Activated T-cell treated with anti-CD3 and anti-CD28 coated beads for 24 hours (primary cell): Measurements from ENCODE around the gene SLA2.
A peak's percentile ranks its signal among the peaks of the same experiment; 100 is the strongest.
"Not testable (repeated sequence)": the region's sequence is repeated elsewhere in the genome, so short reads cannot be mapped to it uniquely, and the experiment has no call there.

Experiments used
- DNase-seq: peaks from one replicate; pipeline ENCODE4 v3.0.0-alpha.2; 2020; ENCODE audit warnings: low read depth

SLA2 gene

DNA sequence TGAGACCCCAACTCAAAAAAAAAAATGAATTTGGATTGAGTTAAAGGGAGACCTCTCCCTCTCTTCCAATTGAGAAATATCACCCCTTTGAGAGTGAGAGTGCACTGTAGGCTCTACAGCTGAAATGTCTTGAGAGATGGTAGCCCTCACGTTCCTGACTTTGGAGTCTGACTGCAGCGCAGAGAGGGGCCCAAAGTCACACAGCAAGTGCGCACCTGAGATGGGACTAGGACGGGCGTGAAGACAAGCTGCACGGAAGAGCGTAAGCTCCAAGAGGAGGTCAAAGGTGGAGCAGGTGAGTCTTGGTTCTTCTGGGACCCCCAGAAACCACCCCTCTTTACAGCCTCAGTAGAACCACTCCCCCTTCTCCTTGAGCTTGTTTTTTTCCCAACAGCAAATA is 643 bp downstream of the SLA2 start:
- DNase-seq: no peak

DNA sequence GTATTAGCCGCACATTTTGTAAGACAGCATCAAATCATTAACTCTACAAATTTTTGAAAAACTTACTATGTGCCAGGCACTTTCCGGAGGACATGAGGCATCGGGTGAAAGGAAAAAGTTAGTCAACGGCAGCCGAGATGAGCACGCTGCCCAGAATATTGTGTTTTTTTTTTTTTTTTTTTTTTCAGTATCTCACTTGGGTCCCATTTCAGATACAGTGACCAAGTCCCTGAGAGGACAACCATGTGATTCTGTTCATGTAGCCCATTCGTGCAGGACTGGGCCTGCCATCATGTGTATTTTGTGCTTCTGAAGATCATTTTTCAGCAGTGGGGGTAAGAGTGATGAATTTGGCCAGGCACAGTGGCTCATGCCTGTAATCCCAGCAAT is 1.3 kb downstream of the SLA2 start:
- peak; percentile 50 for DNase-seq

DNA sequence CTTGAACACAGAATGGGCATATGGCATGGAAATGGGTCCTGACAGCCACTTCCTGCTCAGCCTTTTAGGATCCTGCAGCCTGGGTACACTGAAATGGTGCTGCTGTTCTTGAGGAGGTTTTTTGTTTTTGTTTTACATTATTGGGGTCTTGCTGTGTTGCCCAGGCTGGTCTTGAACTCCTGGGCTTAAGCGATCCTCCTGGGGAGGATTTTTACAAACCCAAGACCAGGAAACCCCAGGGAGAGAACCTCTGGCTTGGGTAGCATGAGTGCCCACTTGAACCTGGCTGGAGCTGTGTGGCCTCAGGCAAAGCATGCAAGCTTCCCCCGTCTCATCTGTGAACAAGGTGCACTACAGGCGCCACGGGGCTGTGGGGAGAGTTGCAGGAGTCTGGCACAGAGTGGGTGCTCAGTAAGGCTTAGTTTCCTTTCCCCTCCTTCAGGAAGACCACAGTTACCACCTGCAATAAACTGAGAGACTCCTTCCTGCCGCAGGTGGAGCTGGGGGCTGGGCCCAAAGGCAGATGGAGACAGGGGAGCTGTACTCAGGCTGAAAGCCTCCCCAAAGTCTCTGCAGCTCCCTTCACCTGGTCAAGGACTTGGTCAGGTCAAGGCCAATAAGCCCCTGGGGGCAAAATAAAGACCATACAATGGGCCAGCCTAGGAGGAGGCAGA is 1.8 kb downstream of the SLA2 start:
- peak; percentile 56 for DNase-seq

DNA sequence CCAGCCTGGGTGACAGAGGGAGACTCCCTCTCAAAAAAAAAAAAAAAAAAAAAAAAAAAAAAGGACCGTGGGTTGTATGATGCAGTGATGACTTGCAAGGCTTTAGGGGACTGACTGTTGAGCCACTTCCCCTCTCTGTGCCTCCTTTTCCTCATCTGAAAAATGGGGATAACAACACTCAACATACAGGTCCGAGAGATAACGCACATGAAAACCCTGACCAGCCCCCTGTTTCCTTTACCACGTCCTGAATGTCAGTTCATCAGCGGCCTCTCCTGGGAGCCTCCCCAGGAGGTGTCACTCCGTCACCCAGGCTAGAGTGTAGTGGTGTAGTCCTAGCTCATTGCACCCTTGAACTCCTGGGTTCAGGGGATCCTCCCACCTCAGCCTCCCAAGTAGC is 3.9 kb downstream of the SLA2 start:
- DNase-seq: no peak

DNA sequence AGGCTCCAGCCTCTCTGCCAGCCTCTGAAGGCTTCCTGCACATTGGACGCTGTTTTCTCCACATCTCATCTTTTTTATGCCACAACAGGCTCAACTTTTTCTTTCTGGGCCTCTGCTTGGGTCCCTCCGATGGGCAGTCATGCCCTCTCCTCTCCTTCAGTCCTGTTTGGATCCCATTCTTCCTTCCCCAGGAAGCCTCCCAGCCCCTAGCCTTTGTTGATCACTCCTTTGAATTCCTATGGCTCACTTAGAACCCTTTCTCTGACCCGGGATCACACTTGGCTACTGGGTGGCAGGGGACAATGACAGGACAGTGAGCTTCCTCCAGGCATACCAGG is 4.5 kb downstream of the SLA2 start:
- DNase-seq: no peak

DNA sequence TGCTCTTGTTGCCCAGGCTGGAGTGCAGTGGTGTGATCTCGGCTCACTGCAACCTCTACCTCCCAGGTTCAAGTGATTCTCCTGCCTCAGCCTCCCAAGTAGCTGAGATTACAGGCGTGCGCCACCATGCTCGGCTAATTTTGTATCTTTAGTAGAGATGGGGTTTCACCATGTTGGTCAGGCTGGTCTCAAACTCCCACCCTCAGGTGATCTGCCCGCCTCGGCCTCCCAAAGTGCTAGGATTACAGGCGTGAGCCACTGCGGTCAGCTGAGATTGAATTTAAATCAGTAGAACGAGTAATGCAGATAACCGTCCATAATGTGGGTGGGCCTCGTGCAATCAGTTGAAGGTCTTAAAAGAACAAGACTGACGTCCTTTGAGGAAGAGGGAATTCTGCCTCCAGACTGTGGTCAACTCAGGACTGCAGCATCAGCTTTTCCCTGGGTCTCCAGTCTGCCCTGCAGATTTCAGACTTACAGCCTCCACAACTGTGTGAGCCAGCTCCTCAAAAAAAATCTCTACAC is 7.1 kb downstream of the SLA2 start:
- DNase-seq: not testable (repeated sequence)

DNA sequence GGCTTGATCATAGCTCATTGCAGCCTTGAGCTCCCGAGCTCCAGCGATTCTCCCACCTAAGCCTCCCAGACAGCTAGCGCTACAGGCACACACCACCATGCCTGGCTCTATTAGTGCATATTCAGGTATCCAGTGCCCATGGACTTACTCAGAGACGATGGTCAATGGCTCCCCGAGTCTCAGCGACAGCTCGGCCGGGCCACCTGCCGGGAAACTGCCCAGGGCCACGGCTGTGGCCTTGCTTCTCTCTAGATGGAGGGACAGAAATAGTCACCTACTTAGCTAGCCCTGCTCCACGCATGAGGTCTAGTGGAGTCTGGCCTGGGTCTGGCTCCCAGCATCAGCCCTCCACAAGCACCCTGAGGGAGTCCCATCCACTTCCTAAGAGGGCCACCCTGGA is 11.7 kb downstream of the SLA2 start:
- no peak for DNase-seq

DNA sequence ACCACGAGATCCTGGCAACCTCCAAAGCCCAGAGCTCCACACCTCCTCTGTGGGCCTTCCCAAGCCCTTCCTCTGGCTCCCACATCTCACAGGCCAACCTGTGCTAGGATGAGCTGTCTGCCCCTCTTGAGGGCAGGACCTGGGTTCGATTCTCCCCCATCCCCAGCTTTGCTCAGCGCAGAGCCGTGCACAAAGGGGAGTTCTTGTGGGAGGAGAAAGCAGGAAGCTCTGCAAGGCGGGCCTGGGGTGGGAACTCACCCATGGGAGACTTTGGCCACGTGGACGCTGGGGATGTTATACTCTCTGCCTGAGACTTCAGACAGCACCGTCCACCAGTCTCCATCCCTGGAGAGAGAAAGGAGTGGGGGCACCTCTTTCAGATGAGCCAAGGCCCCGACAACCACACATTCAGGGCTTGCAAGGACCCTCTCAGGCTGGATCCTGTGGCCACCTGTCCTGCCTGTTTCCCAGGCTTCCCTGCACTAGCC is 12.7 kb downstream of the SLA2 start:
- DNase-seq: no peak

DNA sequence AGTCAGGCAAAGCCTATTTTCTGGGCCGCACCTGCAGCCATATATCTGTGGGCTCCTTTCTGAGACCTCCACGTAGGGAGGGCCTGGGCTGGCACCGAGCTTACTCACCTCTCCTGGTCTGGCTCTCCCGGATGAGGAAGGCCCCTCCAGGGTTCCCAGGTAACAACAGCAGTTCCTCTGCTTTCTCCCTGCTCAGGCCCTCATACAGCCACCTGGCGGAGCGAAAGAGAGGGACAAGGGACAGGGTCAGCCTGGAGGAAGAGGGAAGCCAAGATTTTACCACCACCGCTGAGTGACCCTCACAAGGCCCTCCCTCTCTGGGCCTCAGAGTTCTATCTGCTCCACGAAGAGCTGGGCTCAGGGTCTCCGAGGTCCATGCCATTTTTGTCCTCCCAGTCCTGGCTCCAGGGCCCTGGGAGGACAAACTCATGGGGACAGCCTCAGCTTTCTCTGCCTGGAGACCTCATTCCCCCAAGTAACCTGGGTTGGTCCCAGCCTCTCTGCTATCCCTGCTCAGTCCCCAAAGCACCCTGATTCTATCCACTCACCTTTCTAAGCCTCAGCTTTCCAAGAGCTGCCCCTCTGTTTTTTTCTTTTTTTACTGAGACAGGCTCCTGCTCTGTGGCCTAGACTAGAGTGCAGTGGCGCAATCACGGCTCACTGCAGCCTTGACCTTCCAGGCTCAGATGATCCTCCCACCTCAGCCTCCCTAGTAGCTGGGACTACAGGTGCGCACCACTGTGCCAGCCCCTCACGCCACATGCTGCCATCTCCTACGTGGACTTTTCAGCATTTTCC is 13.3 kb downstream of the SLA2 start:
- no peak for DNase-seq

DNA sequence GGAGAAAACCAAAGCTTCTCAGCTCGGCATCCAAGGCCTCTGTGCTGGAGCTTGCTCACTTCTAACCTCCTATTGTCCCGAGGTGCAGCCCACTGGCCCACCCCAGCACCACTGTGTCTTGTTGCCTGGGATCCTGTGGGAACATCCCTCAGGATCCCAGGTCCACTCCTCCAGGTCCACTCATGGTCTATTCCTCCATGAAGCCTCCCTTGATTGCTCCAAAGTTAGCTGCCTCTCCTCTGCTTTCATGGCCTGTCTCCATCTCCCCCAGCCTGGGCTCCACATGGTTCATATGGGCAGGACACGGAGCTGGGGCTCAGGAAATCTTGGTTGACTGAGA is 13.9 kb downstream of the SLA2 start:
- DNase-seq: no peak

DNA sequence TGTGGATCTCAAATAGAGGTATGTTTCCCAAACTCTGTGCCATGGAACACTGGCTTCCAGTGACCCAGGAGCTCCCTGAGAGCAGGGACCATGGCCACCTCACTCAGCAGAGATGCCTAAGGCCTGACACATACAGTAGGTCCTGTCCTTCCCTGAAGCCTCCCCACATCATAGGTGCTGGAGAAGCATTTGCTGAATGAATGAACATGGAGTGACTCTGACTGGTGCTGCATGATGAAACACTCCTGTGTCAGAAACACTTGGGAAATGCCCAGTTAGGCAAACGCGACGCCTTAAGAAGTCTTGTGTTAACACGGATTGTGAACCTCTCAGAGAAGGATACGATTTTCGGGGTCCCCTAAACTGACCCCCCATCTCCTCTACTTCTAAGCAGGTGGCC is 14.3 kb downstream of the SLA2 start:
- no peak for DNase-seq

DNA sequence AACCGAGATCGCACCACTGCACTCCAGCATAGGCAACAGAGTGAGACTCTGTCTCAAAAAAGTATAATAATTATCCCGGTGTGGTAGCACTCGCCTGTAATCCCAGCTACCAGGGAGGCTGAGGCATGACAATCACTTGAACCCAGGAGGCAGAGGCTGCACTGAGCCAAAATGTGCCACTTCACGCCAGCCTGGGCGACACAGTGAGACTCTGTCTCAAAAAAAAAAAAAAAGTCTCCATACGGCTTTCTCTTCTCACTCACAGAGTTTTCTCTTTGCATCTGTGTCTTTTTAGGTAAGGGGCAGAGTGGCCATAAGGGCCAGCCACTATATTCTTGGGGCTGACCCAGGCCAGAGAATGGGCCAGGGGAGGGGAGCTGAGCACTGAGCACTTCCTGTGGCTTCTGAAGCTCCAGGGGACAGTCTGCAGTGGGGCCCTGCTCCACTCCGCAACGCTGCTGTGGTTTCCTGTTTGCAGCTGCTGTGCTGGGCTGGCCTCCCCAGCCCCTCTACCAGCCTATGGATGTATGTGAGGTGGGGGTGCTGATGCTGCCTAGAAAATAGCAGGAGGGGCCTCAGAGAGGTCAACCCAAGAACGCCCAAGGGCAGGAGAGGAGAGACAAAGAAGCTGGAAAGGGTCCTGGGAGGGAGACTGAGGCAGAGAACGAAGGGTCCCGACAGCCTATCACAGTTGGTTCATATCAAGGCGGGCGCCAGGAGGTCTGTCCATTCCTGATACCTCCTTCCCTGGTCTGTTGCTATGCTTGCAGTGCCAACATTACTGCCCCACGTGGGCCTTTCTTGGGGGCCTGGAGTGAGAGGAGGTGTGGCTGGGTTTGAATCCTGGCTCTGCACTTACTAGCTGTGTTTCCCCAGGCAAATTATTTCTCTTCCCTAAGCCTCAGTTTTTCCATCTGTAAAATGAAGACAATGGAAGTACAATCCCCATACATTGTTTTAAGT is 16.0 kb downstream of the SLA2 start:
- no peak for DNase-seq

DNA sequence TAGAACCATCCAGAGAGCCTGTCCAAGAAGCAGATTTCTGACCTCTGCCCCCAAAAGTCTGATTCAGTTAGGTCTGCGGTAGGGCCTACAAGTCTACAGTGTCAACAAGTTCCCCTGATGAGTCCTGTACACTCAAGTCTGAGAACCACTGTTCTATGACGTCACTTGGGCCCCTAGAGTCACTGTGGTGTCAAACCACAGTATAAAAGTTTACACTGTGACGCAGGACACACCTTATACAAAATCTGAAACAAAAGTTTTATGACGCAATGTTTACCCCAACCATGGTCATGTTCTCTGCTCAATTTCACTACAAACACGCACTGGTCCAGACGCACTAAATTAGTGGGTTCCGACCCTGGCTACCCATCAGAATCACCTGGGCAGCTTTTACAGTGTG is 17.9 kb downstream of the SLA2 start:
- DNase-seq: no peak

DNA sequence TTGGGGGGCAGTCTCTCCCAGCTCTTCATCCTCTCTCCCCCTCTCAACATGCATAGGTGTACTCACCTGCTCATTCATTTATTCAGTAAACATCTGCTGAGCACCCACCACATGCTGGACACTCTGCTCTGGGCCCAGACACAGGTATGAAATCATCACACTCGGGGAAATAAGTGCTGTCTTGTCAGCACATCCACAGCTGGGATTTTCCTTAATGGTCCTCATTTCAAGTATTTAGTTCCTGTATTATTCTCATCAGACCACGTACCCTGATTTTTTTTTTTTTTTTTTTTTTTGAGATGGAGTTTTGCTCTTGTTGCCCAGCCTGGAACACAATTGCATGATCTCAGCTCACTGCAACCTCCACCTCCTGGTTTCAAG is 21.1 kb downstream of the SLA2 start:
- no peak for DNase-seq

DNA sequence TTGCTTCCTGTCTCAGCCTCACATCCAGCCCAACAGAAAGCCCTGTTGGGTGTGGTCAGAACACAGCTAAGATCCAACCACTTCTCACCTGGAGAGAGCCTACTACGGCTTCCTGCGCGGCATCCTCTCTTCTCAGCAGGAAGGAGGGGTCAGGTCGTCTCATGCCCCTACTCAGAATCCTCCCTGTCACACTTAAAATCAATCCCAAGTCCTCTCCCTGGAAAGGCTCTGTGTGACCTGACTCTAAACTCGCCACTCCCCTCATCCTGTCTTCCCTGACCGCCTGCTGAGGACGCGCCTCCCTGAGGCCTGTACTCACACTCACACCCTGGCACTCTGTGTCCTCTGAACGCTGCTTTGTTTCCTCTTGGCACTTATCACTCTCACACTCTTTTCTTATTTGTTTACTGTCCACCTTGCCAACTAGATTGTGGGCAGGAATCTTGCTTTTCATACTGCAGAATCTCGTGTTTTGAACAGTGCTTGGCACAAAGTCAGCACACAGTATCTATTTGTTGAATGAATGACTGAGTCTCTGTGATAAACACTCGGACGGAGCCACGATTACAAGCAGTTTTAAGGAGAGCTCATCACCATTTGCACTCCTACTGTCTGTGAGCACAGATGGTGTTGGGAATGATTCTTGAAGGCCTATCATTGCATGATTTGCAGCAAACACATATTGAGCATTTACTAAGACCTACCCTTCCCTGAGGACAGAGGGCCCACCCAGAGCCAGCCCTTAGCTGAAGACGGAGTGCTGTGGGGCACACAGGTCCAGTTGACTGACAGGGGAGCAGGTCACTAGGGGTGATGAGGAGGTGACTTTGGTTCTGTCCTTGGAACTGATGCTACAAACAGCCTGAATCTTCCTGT is 21.7 kb downstream of the SLA2 start:
- DNase-seq: no peak

DNA sequence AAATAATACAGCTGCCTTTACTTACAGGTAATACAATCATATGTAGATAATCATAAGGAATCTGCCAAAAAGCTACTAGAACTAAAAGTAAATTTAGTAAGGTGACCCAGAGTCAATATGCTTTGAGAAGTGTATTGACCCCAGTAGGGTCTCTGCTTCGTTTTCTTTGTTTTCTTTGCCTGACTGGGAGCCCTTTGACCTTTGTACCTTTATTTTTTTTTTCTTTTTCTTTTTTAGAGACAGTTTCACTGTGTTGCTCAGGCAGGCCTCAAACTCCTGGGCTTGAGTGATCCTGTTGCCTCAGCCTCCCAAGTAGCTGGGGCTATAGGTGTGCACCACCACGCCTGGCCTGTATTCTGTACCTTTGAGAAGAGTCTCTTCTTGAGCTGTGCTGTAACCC is 22.6 kb downstream of the SLA2 start:
- no peak for DNase-seq

DNA sequence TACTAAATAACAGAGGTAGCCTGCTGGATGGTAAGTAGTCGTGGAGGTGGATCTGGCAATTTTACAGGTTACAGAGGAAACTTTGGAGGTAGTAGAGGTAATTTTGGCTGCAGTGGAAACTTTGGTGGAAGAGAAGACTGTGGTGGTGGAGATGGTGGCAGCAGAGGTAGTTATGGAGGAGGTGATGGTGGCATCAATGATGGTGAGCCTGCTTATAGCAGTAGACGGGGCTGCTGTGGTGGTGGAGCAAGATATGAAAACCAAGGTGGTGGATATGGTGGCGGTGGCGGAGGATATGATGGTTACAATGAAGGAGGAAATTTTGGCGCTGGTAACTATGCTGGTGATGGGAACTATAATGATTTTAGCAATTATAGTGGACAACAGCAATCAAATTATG is 25.1 kb downstream of the SLA2 start:
- no peak for DNase-seq

DNA sequence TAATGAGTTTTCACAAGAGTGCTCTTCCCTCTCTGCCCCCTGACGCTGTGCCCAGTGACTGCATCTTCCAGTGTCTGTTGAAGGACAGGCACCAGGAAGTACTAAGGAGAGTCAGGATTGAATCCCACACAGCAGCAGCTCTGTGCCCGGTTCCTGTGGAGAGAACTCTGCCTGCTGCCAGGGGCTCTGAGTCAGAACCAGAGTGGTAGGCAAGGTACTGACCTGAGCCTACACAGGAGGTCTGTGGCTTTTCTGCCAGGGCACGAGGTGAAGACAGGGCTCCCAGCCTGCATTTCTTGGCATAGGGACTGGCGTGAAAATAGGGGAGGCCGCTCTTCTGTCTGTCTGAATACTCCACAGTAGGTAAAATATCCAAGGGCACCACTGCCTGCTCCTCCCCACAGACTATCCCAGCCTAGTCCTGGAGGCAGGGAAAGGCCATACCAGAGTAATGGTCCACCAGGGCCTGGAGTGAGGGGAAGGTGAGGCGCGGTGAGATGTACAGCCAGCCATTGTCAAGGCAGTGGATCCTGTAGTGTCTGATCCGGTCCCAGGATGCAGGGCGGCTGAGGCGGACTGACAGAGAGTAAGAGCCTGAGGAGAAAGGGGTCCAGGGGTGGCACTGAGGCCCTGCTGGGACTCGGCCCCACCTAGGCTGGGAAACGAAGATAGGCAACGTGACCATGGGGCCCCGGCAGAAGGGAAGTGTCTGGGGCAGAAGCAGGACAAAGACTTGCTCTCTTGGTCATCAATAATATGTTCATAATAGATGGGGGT is 31.0 kb downstream of the SLA2 start:
- DNase-seq: no peak

DNA sequence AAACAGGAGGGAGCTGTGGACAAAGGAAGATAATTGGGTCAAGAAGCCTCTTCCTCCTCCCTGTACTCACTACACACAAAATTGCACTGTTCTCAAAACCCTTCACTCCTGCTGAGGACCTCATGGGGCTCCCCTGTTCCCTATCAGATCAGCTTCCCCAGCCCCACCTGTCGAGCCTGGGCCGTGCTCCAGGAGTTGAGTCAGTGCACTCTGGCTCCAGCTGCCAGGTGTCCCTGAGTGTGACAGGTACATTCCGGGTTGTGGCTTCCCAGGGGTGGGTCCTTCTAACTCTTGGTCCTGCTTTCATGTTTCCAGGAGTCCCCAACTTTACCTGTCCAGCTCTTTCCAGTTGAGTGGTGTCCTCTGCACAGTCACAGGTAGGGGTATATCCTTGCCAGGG is 32.0 kb downstream of the SLA2 start:
- DNase-seq: no peak

DNA sequence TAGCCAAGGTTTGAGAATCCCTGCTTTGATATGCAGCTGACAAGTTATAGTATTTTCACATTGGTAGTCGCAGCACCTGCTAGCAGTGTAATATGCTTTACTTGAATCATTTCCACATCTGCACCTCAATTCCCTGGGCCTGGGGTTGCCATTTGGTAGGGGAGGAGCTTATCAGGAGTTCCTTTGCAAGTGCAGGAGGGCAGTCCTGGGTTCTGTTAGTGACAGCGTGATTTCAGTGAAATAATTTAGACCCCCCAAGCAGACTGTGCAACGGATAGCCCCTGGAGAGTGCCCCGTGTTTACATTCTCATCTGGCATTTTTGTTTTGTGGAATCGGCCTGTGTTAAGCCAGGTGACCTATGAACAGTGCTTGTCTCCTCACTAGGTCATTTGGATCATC is 34.4 kb downstream of the SLA2 start:
- DNase-seq: no peak

DNA sequence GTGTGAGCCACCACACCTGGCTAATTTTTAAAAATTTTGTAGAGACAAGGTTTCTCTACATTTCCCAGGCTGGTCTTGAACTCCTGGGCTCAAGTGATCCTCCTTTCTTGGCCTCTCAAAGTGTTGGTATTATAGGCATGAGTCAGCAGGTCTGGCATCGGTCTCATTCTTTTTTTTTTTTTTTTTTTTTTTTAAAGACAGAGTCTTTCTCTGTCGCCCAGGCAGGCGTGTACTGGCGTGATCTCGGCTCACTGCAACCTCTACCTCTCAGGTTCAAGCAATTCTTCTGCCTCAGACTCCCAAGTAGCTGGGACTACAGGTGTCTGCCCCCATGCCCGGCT is 37.6 kb downstream of the SLA2 start:
- not testable (repeated sequence) for DNase-seq
